ENCODE data around the gene ODAD4.

DNA sequence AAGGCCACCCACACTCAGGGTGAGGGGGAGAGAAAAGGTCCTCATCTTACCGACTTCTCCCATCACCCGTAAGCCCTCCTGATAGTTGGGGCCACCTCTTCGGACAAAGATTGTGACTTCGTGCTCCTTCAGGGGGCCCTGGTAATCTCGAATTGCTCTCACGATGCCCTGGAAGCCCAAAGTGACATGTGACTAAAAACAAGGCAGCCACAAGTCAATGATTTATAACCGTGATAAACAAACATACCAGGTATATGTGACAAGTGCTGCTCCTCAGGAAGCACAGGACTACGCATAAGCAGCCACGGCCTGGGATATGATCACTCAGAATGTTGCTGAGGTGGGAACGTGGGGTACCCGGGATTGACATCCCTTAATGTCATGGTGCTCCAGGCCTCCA lies 28.8 kb upstream of the ODAD4 start:
- TF ChIP-seq CEBPB (IDR thresholded peaks at IDR 0.05; ENCODE audit: low read depth, low read length), result no peak
- TF ChIP-seq MXI1 (IDR thresholded peaks at IDR 0.05; ENCODE audit: borderline replicate concordance, low read depth, low read length), result no peak
- TF ChIP-seq, protein P1, sequence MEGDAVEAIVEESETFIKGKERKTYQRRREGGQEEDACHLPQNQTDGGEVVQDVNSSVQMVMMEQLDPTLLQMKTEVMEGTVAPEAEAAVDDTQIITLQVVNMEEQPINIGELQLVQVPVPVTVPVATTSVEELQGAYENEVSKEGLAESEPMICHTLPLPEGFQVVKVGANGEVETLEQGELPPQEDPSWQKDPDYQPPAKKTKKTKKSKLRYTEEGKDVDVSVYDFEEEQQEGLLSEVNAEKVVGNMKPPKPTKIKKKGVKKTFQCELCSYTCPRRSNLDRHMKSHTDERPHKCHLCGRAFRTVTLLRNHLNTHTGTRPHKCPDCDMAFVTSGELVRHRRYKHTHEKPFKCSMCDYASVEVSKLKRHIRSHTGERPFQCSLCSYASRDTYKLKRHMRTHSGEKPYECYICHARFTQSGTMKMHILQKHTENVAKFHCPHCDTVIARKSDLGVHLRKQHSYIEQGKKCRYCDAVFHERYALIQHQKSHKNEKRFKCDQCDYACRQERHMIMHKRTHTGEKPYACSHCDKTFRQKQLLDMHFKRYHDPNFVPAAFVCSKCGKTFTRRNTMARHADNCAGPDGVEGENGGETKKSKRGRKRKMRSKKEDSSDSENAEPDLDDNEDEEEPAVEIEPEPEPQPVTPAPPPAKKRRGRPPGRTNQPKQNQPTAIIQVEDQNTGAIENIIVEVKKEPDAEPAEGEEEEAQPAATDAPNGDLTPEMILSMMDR (conservative IDR thresholded peaks at IDR 0.05; ENCODE audit: low read depth, low read length), result no peak
- TF ChIP-seq RFX5 (IDR thresholded peaks at IDR 0.05; ENCODE audit: low read depth, low read length), result no peak
- TF ChIP-seq POLR2A (IDR thresholded peaks at IDR 0.05; ENCODE audit: low read depth, low read length), result no peak
